GM19239 (cell line): ENCODE data around the gene OGFOD2.
A peak's percentile ranks its signal among the peaks of the same experiment; 100 is the strongest.

ENCODE experiments used
- DNase-seq: peaks from one replicate; pipeline ENCODE4 v3.0.0; 2011; ENCODE audit warnings: low spot score; ENCODE audit not compliant: insufficient read length
- FAIRE-seq: peaks from 2 replicates; lab custom pipeline; 2011; peaks lifted over from hg19 to GRCh38; lab: Jason Lieb, UNC

Gene OGFOD2

DNA sequence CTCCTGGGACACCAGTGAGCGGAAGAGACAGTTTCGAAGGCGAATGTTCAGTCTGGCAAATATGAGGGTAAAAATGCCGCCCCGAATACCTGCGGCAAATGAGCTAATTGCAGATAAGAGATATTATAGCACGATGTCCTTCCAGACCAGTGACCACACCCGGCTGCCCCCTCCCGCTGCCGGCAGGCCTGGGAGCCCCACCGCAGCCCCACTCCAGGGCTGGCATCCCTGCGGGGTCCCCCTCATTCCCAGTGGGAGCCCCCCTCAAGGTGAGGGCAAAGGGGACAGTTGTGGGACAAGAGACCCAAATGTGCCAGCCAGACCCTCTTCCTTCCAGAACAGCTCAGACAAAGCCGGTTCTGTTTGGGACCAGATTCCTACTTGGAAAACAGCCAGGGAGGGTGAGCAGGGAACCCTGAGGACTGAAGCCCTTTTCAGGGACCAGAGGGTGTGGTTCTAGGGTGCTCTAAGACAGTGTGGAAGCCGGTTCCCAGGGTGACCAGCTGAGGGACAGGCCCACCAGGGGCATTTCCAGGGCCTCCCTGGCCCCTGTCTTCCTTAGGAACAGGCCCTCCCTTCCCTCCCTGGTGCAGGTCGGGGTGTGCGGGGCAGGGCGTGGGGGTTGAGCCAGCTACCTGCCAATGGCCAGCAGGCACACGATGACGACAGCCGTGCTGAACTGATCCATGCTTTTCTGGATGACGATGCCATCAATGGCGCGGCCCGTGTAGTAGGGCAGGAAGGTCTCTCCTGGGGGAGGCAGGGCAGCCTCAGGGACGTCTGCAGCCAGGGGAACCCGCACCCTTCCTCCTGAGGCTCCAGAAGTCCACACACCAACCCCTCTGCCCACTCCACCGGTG is 25.0 kb upstream of the OGFOD2 start:
- FAIRE-seq (no peak), DNase-seq (no peak)

GRCh38 chr12:122951406-122951805 is 23.6 kb upstream of the OGFOD2 start:
- DNase-seq, result no peak
- FAIRE-seq, result no peak

DNA sequence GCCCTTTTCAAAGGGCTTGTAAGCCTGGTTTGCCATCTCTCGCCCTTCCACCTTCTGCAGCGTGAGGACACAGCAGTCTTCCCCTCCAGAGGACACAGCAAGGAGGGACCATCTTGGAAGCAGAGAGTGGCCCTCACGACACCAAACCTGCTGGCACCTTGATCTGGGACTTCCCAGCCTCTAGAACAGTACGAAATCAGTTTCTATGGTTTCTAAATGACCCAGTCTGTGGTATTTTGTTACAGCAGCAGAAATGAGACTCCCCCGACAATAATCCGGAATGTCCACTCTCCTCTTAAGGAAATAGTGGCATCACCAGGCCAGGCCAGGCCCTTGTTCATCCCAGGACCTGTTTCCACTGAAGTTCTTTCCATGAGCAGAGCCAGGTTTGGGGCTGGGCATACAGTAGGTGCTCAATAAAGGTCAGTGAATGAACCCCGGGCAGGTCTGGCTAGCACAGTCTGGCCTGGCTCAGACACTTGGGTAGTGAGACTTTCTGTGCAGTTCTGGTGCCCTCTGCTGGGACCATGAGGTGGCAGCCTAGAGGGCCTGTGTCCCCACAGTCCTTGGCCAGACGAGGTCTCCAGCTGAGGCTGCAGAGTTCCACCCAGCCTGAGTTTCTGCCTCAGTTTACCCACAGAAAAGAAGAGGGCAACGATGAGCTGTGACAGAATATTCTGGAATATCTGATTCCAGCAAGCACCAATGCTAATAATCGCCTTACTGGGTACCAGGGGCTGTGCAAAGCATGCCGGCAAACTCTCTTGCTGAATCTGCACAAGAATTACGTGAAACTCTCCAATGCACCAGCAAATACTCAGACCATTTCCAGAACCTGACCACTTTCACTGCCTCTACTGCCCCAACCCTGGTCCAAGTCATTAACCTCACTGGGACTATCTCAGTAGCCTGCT is 22.8 kb upstream of the OGFOD2 start:
- FAIRE-seq, result peak; percentile 94

DNA sequence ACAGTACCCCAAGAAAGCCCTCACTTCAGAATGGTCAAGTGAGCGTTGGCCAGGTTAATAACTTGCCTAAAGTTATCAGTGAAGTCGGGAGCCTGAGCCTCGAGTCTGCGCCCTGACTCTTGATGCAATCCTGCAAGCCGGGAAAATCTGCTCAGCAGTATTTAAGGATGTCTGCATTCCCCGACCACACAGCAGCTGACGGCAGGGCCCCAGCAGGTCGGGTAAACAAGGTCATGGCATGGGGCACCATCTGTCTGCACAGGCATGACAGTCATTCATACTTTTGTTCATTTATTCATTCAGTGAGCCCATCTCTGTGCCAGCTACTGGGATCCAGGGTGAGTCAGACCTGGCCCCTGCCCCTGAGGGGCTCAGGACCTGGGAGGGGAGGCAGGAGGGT is 19.9 kb upstream of the OGFOD2 start:
- DNase-seq (no peak), FAIRE-seq (no peak)

More for the DNA sequence above, 22.8 kb upstream of the OGFOD2 start:
- peak; percentile 91 for DNase-seq

- FAIRE-seq (no peak), DNase-seq (no peak)
Measured at GRCh38 chr12:122956035-122956434, 19.0 kb upstream of the OGFOD2 start.

GRCh38 chr12:122958198-122958888 is 16.7 kb upstream of the OGFOD2 start:
- FAIRE-seq (no peak), DNase-seq (no peak)

DNA sequence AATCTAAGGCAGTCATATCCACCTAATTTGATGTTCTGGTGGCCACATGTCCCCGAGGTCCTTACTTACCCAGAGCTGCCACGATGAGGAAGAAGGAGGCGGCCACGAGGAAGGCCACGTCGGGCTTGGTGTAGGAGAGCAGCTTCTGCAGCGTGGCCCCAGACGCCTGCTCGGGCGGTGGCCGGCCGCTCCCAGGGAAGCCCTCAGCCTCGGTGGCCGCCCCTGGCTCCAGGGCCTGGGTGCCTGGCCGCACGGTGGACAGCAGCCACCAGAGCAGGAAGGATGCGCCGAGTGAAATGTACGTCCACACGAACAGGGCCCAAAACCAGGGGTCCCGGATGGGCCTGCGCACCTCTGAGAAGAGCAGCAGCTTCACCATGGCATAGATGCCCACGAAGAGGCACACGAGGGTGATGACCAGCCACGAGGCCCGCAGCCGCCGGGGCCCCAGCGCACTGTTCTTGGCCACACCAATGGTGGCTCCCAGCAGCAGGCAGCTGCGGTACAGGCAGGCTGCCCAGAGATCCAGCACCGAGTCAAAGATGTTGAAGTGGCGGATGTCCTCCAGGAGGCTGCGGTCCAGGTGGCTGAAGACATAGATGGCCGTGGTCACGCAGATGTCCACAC is 15.4 kb upstream of the OGFOD2 start:
- DNase-seq (no peak), FAIRE-seq (no peak)

DNA sequence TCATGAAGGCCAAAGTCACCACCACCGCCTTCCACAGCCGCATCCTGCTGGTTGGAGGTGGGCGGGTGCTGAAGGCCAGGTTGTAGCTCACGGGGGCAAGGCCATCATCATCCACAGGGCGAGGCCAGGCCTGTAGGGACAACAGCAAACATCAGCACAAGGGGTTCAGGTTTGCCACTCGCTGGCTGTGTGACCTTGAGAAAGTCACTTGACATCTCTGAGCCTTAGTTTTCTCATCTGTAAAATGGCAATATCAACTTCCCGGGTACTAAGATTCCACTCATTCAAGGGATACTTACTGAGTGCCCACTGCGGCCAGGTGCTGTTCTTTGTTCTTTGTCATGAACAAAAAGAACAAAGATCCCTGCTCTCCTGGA is 14.9 kb upstream of the OGFOD2 start:
- FAIRE-seq (no peak), DNase-seq (no peak)

- FAIRE-seq (no peak), DNase-seq (no peak)
Measured at GRCh38 chr12:122961531-122962329, 13.3 kb upstream of the OGFOD2 start.

- FAIRE-seq, result no peak
- DNase-seq, result no peak
Measured at GRCh38 chr12:122963941-122964265, 11.1 kb upstream of the OGFOD2 start.

DNA sequence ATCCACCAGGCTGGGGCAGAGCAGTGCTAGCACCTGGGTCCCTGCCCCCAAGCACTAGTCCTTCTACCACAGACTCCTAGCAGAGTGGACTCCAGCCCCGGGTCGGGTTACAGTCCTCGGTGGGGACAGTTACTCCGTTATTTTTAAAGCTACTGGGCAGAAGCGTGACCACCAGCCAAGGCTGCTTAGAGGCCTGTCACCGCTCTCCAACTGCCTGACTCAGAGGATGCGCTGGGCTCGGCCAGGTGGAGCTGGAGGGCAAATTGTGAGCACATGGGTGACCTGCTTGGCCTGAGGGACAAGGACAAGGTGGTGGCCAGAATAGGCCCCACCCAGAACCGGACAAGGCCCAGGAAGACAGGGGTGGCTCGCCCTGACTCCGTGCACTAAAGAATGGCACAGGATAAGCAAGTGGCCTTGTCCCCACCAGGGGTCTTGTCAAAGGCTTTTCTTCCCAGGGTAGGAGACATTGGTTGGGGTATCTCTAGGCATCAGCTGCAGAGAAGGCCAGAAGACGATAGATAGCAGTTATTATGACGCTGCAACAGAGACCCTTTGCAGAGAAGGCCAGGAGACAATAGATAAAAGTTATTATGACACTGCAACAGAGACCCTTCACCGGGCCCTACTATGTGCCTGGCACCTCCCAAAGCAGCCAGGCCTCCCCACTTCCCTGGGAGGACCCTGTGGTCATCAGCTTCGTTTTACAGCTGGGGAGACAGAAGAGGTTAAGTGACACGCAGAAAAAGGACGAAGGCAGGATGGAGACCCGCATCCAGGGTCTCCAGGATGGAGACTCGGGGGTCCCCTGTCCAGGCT is 10.4 kb upstream of the OGFOD2 start:
- DNase-seq (no peak), FAIRE-seq (no peak)

GRCh38 chr12:122965321-122965751 is 9.7 kb upstream of the OGFOD2 start:
- FAIRE-seq (no peak), DNase-seq (no peak)

DNA sequence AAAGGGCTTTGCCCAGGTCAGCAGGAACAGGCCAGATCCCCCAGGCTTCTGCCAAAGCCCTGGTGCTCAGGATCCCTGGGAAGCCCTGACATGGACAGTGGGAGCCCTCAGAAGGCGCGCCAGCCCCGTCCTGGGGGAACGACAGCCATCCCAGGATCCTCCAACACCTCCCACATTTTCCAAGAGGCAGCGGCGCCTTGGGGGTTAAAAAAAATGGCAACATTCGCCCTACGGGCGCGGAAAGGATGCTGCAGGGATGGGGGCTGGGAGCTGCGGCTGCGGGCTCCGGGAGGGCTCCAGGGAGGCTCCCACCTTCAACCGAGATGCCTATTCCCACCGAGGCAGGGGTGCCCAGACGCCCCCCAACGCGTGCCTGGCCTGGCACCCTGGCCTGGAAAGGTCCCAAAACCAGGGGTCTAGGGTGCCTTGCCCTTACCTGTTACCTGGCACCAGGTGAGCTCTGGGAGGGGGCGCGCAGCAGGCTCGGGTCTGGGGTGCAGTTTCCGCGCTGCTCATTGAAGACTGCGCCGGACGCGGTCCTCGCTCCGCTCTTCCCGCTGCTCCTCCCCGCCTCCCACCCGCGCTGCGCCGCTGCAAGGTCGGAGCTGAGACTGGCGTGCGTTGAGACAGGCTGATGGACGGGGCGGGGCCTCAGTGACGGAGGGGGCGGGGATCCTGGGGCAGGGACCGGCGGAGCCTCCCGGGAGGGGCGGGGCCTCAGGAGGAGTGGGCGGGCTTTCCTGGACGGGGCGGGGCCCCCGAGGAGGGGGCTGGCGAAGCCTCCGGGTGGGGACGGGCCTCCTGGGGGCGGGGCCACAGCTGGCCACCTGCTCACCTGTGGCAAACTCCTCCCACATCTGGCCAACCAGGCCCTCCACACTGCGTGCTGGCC is 8.9 kb upstream of the OGFOD2 start, which contains the start of gene ABCB9:
ABCB9 (minus strand) TSS at position 613 of the 892 bp plus-strand sequence. CDS start 6,228 bp downstream, outside the sequence.
- peak; percentile 86 for FAIRE-seq

GRCh38 chr12:122966743-122967550 is 8.1 kb upstream of the OGFOD2 start:
- no peak for DNase-seq
- FAIRE-seq, result no peak

More for the DNA sequence above, 8.9 kb upstream of the OGFOD2 start, which contains the start of gene ABCB9:
- peak; percentile 96 for DNase-seq

- no peak for DNase-seq
- no peak for FAIRE-seq
Measured at GRCh38 chr12:122968104-122968503, 6.9 kb upstream of the OGFOD2 start.

GRCh38 chr12:122969676-122970075 is 5.4 kb upstream of the OGFOD2 start:
- FAIRE-seq (no peak), DNase-seq (no peak)
